ENCODE measurements around the gene MARCHF3. TPM values are rescaled to one million over a fixed set of nuclear protein-coding genes. Genes with fewer than 3 reads are reported as not detected.

Gene MARCHF3
- total RNA-seq, 1 donor from 2014 or later, result 3.1 TPM

GRCh38 chr5:126973193-126973592, 57.2 kb downstream of the MARCHF3 start:
- no peak overlapping the region for H3K4me3 Mint-ChIP-seq
- no peaks in the 10 kb centered on the region for H3K9me3 Mint-ChIP-seq
- DNase-seq (ENCODE audit: low read depth, low spot score), result no peak
- no peak for TF ChIP-seq CTCF (conservative IDR thresholded peaks at IDR 0.05)
- H3K27ac Mint-ChIP-seq (ENCODE audit: unreplicated experiment), result no peak overlapping the region
- H3K27me3 Mint-ChIP-seq (ENCODE audit: low read depth), result no peaks in the 10 kb centered on the region
- H3K4me1 Mint-ChIP-seq, result peaks cover 5% of the 10 kb centered on the region
- H3K36me3 Mint-ChIP-seq (ENCODE audit: low read depth), result no peaks in the 10 kb centered on the region

- Mint-ChIP-seq H3K4me1 (peaks cover 5% of the 10 kb centered on the region), H3K27ac (ENCODE audit: unreplicated experiment) (no peak overlapping the region), H3K9me3 (no peaks in the 10 kb centered on the region), H3K36me3 (ENCODE audit: low read depth) (no peaks in the 10 kb centered on the region), H3K27me3 (ENCODE audit: low read depth) (no peaks in the 10 kb centered on the region), H3K4me3 (no peak overlapping the region)
- no peak for DNase-seq (ENCODE audit: low read depth, low spot score)
- no peak for TF ChIP-seq CTCF (conservative IDR thresholded peaks at IDR 0.05)
These were observed 58.1 kb downstream of the MARCHF3 start for GRCh38 chr5:126972062-126972895.

GRCh38 chr5:126971455-126972031, 58.8 kb downstream of the MARCHF3 start:
- Mint-ChIP-seq H3K9me3 (no peaks in the 10 kb centered on the region), H3K4me3 (no peak overlapping the region), H3K36me3 (ENCODE audit: low read depth) (no peaks in the 10 kb centered on the region), H3K4me1 (peaks cover 5% of the 10 kb centered on the region), H3K27me3 (ENCODE audit: low read depth) (no peaks in the 10 kb centered on the region), H3K27ac (ENCODE audit: unreplicated experiment) (peak overlapping the region; percentile 76)
- TF ChIP-seq CTCF (conservative IDR thresholded peaks at IDR 0.05), result no peak
- no peak for DNase-seq (ENCODE audit: low read depth, low spot score)

- Mint-ChIP-seq H3K4me1 (no peaks in the 10 kb centered on the region), H3K36me3 (ENCODE audit: low read depth) (no peaks in the 10 kb centered on the region), H3K4me3 (no peak overlapping the region), H3K9me3 (no peaks in the 10 kb centered on the region), H3K27me3 (ENCODE audit: low read depth) (no peaks in the 10 kb centered on the region), H3K27ac (ENCODE audit: unreplicated experiment) (no peak overlapping the region)
- no peak for TF ChIP-seq CTCF (conservative IDR thresholded peaks at IDR 0.05)
- DNase-seq (ENCODE audit: low read depth, low spot score), result no peak
These were observed 59.8 kb downstream of the MARCHF3 start for GRCh38 chr5:126970517-126971017.

- Mint-ChIP-seq H3K4me1 (no peaks in the 10 kb centered on the region), H3K27ac (ENCODE audit: unreplicated experiment) (no peak overlapping the region), H3K4me3 (no peak overlapping the region), H3K27me3 (ENCODE audit: low read depth) (no peaks in the 10 kb centered on the region), H3K9me3 (no peaks in the 10 kb centered on the region), H3K36me3 (ENCODE audit: low read depth) (no peaks in the 10 kb centered on the region)
- DNase-seq (ENCODE audit: low read depth, low spot score), result no peak
- no peak for TF ChIP-seq CTCF (conservative IDR thresholded peaks at IDR 0.05)
These were observed 60.8 kb downstream of the MARCHF3 start for GRCh38 chr5:126969548-126969947.
